Loucy (cell line): Measurements from ENCODE around the gene KCNK13.

ENCODE experiments used
- EZH2phosphoT487 ChIP-seq: fragments of 200-600 bp; IDR thresholded peaks from 2 replicates; pipeline ENCODE4 v1.6.1; 2018; ENCODE audit warnings: antibody characterized with exemption, mild to moderate bottlenecking, moderate library complexity, borderline replicate concordance
- TF ChIP-seq, protein P1 (sequence below): fragments of 200-600 bp; sonication (generic); conservative IDR thresholded peaks from 2 replicates; pipeline ENCODE4 v1.5.1; 2014; ENCODE audit warnings: mild to moderate bottlenecking, antibody characterized with exemption, low read length

DNA sequence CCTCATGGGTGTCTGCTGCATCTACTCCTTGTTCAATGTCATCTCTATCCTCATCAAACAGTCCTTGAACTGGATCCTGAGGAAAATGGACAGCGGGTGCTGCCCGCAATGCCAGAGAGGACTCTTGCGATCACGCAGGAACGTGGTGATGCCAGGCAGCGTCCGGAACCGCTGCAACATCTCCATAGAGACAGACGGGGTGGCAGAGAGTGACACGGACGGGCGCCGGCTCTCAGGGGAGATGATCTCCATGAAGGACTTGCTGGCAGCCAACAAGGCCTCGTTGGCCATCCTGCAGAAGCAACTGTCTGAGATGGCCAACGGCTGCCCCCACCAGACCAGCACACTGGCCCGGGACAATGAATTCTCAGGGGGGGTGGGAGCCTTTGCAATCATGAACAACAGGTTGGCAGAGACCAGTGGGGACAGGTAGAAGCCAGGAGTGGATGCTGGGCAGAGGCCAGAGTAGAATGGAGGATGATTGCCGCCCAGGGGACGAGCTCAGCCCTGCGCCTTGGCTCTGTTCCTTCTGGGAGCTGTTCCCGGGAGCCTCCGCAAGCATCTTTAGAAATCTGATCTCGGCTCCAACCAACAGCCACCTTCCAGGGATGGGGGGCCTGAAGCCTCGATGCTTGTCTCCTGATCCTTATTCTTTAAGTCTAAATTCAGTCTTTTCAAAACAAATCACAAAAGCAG, 122.9 kb downstream of the KCNK13 start:
- TF ChIP-seq, protein P1, sequence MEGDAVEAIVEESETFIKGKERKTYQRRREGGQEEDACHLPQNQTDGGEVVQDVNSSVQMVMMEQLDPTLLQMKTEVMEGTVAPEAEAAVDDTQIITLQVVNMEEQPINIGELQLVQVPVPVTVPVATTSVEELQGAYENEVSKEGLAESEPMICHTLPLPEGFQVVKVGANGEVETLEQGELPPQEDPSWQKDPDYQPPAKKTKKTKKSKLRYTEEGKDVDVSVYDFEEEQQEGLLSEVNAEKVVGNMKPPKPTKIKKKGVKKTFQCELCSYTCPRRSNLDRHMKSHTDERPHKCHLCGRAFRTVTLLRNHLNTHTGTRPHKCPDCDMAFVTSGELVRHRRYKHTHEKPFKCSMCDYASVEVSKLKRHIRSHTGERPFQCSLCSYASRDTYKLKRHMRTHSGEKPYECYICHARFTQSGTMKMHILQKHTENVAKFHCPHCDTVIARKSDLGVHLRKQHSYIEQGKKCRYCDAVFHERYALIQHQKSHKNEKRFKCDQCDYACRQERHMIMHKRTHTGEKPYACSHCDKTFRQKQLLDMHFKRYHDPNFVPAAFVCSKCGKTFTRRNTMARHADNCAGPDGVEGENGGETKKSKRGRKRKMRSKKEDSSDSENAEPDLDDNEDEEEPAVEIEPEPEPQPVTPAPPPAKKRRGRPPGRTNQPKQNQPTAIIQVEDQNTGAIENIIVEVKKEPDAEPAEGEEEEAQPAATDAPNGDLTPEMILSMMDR = no peak
- no peak for TF ChIP-seq EZH2phosphoT487
